GM15510 (cell line): ENCODE measurements around the gene HADHB.

ENCODE experiments used
- POLR2A ChIP-seq: IDR thresholded peaks from 3 replicates; pipeline ENCODE4 v1.6.1; 2011; ENCODE audit warnings: borderline replicate concordance; ENCODE audit not compliant: insufficient read length; ENCODE audit errors: extremely low read depth

Gene HADHB

GRCh38 chr2:26273501-26273900 is 28.8 kb downstream of the HADHB start:
- TF ChIP-seq POLR2A: no peak

- TF ChIP-seq POLR2A: no peak
These were observed 29.4 kb downstream of the HADHB start for GRCh38 chr2:26274058-26274613.

DNA sequence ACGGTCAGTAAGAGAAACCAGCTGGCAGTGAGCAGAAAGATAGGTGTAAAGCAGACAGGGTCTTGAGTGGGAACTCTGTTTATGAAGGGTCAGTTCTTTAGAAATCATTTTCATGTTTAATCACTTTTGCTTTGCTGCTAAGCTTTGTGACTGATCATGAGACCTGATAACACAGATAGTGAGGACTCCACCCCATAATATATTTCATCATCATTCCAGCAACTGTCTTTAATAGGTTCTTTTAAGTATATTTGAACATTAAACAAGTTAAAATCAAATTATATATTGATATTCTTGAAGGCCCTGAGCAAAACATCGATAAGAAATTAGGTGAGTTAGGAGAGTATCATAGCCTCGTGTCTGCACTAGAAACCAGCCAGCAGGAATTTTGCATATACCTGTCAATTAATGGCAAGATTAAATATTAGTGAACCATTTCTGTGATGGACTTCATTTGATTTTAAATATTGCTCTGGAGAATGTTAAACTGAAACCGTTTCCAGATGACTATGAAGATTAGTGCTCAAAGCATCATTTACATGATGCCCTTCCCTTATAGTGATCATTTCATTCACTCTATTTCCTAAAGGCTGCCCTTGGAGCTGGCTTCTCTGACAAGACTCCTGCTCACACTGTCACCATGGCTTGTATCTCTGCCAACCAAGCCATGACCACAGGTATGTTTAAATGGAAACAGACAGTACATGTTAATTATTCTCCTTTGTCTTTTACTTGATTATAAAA is 31.9 kb downstream of the HADHB start:
- TF ChIP-seq POLR2A: no peak

GRCh38 chr2:26279886-26280285 is 35.1 kb downstream of the HADHB start:
- TF ChIP-seq POLR2A: no peak

DNA sequence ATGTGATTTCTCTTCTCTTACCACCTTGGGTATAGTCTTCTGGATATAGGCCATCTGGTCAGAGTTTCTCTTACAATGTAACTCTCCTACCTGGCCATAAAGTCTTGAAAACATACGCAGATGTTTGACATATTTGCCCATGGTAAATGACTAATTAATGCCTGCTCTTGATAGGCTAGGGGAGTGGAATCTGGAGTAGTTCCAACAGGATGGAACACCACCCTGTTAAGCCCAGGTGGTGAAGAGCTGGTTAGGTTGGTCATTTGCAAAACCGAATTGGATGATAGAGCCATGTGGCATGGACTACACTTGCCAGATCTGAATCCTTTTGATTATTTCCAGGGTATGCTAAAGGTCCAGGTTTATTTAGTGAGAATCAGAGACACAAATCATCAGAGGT is 36.5 kb downstream of the HADHB start:
- TF ChIP-seq POLR2A: no peak

GRCh38 chr2:26283606-26284005 is 38.9 kb downstream of the HADHB start:
- TF ChIP-seq POLR2A: no peak

- no peak for TF ChIP-seq POLR2A
These were observed 39.4 kb downstream of the HADHB start for GRCh38 chr2:26284132-26284531.

DNA sequence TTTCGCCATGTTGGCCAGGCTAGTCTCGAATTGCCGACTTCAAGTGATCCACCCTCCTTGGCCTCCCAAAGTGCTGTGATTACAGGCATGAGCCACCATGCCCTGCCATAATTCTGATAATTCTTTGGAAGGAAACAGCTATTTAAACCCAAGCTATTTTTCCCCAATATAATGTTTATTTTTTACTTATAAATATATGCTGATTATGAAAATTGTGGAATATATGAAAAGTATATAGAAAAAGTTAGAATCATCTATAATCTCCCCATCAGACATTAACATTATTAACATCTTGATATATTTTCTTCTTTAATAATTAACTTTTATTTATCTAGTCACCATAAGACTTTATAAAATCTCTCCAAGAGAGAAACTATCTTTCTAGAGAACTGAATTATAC is 41.2 kb downstream of the HADHB start:
- no peak for TF ChIP-seq POLR2A

GRCh38 chr2:26290001-26290400 is 45.3 kb downstream of the HADHB start:
- TF ChIP-seq POLR2A: no peak

- TF ChIP-seq POLR2A: no peak
These were observed 47.9 kb downstream of the HADHB start for GRCh38 chr2:26292646-26293045.

- no peak for TF ChIP-seq POLR2A
These were observed 50.8 kb downstream of the HADHB start for GRCh38 chr2:26295511-26295910.

DNA sequence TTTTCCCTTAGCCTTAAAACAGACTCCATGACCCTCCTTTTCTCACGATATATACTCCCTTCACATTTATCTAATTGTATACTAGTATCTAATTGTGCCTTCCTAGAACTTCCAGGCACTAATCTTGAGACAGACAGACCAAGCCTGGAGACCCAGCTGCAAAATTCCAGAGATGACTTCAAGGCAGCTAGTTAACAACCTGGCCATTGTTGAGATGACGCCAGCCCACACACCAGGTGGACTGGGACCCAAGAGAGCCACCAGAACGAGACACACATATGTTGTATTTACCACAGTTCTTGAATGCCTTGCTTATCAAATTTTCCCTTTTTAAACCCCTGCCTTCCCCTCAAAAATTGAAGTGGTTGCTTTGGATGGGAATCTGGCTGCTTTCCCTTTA is 52.3 kb downstream of the HADHB start:
- TF ChIP-seq POLR2A: no peak

- TF ChIP-seq POLR2A: no peak
These were observed 53.5 kb downstream of the HADHB start for GRCh38 chr2:26298286-26298637.

DNA sequence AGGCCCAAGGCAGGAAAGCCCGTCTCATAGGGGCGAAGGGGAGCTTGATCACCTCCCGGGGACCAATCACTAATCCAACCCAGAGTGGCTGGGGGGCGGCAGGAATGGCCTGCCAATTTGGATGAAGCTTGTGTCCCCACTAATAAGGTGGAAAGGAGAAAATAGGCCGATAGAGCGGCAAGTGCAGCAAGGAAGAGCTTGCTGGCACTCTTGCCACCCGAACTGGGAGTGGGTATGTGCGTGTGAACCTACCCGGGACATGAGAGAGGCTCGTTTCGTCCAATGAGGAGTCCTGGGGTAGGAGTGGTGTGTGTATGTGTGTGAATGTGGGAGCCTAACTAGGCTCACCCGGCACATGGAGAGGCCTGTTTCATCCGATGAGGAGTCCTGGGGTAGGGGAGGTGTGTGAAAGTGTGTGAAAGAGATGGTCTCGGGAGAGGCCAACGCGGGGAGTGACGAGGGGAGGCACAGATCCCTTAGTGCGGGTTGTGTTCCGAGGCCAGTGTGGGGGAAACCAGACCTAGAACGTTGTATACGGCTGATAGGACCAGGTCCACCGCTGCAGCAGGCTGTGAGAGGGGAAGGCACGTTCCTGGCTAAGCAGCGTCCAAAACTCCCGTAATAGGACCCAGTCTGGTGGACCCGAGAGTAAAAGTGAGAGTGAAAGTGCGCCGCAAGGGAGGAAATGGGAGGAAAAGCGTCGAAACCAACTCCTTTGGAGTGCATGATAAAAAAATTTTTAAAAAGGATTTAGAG is 54.1 kb downstream of the HADHB start:
- TF ChIP-seq POLR2A: no peak

GRCh38 chr2:26299471-26300101 is 54.8 kb downstream of the HADHB start:
- TF ChIP-seq POLR2A: no peak
